H1 (cell line): Measurements from ENCODE around the gene CD226. TPM values are rescaled to one million over a fixed set of nuclear protein-coding genes. Genes with fewer than 3 reads are reported as not detected.

Experiments used
- CTCF ChIA-PET: fragments of 300-600 bp; sonication (Branson Sonifier 250); formaldehyde crosslinking; loops from one replicate; lab custom pipeline; 2021; ENCODE audit not compliant: partially characterized antibody; lab: Charles Lee
- POLR2A ChIA-PET: fragments of 300-600 bp; sonication (Branson Sonifier 250); formaldehyde crosslinking; loops from one replicate; lab custom pipeline; 2021; ENCODE audit warnings: inconsistent platforms; ENCODE audit not compliant: partially characterized antibody; lab: Charles Lee
- DNase-seq, 2 experiments: peaks; one replicate each; pipeline versions ENCODE4 v3.0.0 to v3.0.0-alpha.2; 2010 to 2022; ENCODE audit warnings: low spot score in 2 of 2, low read depth in 1 of 2, mixed read lengths in 1 of 2
- FAIRE-seq: peaks from 2 replicates; lab custom pipeline; 2011; peaks lifted over from hg19 to GRCh38; lab: Jason Lieb, UNC
- H2AFZ ChIP-seq: 2 replicates; pipeline ENCODE4 v1.8.1; 2012; ENCODE audit warnings: low read length, inconsistent platforms
- H2AK5ac ChIP-seq: 2 replicates; pipeline ENCODE4 v1.6.1; 2013; ENCODE audit warnings: low read depth, low read length
- H2BK120ac ChIP-seq: replicated peaks from 2 replicates; pipeline ENCODE3; 2013; ENCODE audit warnings: low read depth, low read length, inconsistent platforms
- H2BK12ac ChIP-seq: 2 replicates; pipeline ENCODE4 v1.6.1; 2013; ENCODE audit warnings: low read depth, low read length
- H2BK15ac ChIP-seq: 2 replicates; pipeline ENCODE4 v1.6.1; 2013; ENCODE audit warnings: low read length
- H2BK20ac ChIP-seq: 2 replicates; pipeline ENCODE4 v1.6.1; 2013; ENCODE audit warnings: low read length
- H2BK5ac ChIP-seq: 2 replicates; pipeline ENCODE4 v1.6.1; 2013; ENCODE audit warnings: low read depth, low read length
- H3K14ac ChIP-seq: 2 replicates; pipeline ENCODE4 v1.6.1; 2013; ENCODE audit warnings: inconsistent platforms; ENCODE audit not compliant: insufficient read length
- H3K18ac ChIP-seq: 2 replicates; pipeline ENCODE4 v1.6.1; 2013; ENCODE audit warnings: low read length; ENCODE audit errors: extremely low read depth
- H3K23ac ChIP-seq: 2 replicates; pipeline ENCODE4 v1.6.1; 2013; ENCODE audit warnings: inconsistent platforms; ENCODE audit not compliant: insufficient read length
- H3K23me2 ChIP-seq: 2 replicates; pipeline ENCODE4 v1.6.1; 2013; ENCODE audit warnings: low read depth, low read length
- H3K27ac ChIP-seq: 2 replicates; pipeline ENCODE4 v1.6.1; 2011; ENCODE audit warnings: low read depth, low read length, inconsistent platforms
- H3K27me3 ChIP-seq, 4 experiments: replicated peaks in 1 of 4; 1 replicate in 1 of 4; 2 replicates in 3 of 4; pipeline versions ENCODE4 v1.6.1 to v1.8.1; 2011 to 2013; ENCODE audit warnings: low read length in 3 of 4, mild to moderate bottlenecking in 3 of 4, inconsistent platforms in 2 of 4, mixed read lengths in 2 of 4, moderate library complexity in 1 of 4; ENCODE audit not compliant: control insufficient read depth in 3 of 4, insufficient read depth in 3 of 4; ENCODE audit errors: extremely low read depth in 1 of 4
- H3K36me3 ChIP-seq, 4 experiments: 2 replicates each; pipeline versions ENCODE4 v1.6.1 to v1.8.1; 2011 to 2013; ENCODE audit warnings: mild to moderate bottlenecking in 4 of 4, low read length in 3 of 4, moderate library complexity in 2 of 4, control low read depth in 1 of 4, inconsistent platforms in 1 of 4; ENCODE audit not compliant: insufficient read depth in 4 of 4, control insufficient read depth in 2 of 4
- H3K4ac ChIP-seq: replicated peaks from 2 replicates; pipeline ENCODE3; 2013; ENCODE audit warnings: low read length, low read depth, mixed read lengths, inconsistent platforms; ENCODE audit not compliant: insufficient read length
- H3K4me1 ChIP-seq, 4 experiments: replicated peaks in 1 of 4; 1 replicate in 1 of 4; 2 replicates in 3 of 4; pipeline versions ENCODE4 v1.6.1 to v1.8.1; 2011 to 2013; ENCODE audit warnings: low read length in 3 of 4, inconsistent platforms in 2 of 4, mixed read lengths in 1 of 4; ENCODE audit not compliant: insufficient read depth in 4 of 4, control insufficient read depth in 3 of 4
- H3K4me2 ChIP-seq, 2 experiments: 2 replicates each; pipeline versions ENCODE4 v1.6.1 to v1.8.1; 2011 to 2013; ENCODE audit warnings: low read depth in 2 of 2, low read length in 2 of 2, control low read depth in 1 of 2, inconsistent platforms in 1 of 2, mild to moderate bottlenecking in 1 of 2; ENCODE audit not compliant: insufficient read depth in 1 of 2
- H3K4me3 ChIP-seq, 4 experiments: fragments of 200-600, 300-600 bp in 1 of 4; sonication (generic), shearing (Covaris generic), sonication (Bioruptor Twin) in 1 of 4; 2 replicates each; pipeline versions ENCODE4 v1.5.1 to v1.8.1; 2011 to 2016; ENCODE audit warnings: low read length in 4 of 4, low read depth in 3 of 4, control low read depth in 2 of 4, inconsistent platforms in 2 of 4, mild to moderate bottlenecking in 2 of 4, mixed read lengths in 1 of 4, moderate library complexity in 1 of 4; ENCODE audit not compliant: insufficient read depth in 2 of 4; ENCODE audit errors: extremely low read depth in 1 of 4
- H3K56ac ChIP-seq: replicated peaks from 2 replicates; pipeline ENCODE3; 2013; ENCODE audit warnings: low read depth, mild to moderate bottlenecking, mixed read lengths, low read length, inconsistent platforms; ENCODE audit not compliant: insufficient read length
- H3K79me1 ChIP-seq: 2 replicates; pipeline ENCODE4 v1.6.1; 2013; ENCODE audit warnings: low read depth, low read length, control low read depth
- H3K79me2 ChIP-seq, 2 experiments: 2 replicates each; pipeline versions ENCODE4 v1.6.1 to v1.8.1; 2012 to 2013; ENCODE audit warnings: low read length in 2 of 2, mild to moderate bottlenecking in 2 of 2, inconsistent platforms in 1 of 2; ENCODE audit not compliant: insufficient read depth in 2 of 2, control insufficient read depth in 1 of 2
- H3K9ac ChIP-seq, 4 experiments: replicated peaks in 1 of 4; 1 replicate in 1 of 4; 2 replicates in 3 of 4; pipeline versions ENCODE4 v1.6.1 to v1.8.1; 2011 to 2013; ENCODE audit warnings: low read depth in 3 of 4, low read length in 3 of 4, control low read depth in 2 of 4, mild to moderate bottlenecking in 2 of 4, moderate library complexity in 2 of 4, inconsistent platforms in 1 of 4; ENCODE audit errors: extremely low read depth in 1 of 4
- H3K9me3 ChIP-seq, 2 experiments: 2 replicates each; pipeline versions ENCODE4 v1.6.1 to v1.8.1; 2012 to 2013; ENCODE audit warnings: mild to moderate bottlenecking in 2 of 2, moderate library complexity in 2 of 2, control low read depth in 1 of 2, inconsistent platforms in 1 of 2, low read depth in 1 of 2, low read length in 1 of 2, mixed read lengths in 1 of 2; ENCODE audit not compliant: insufficient read depth in 2 of 2
- H4K20me1 ChIP-seq, 2 experiments: replicated peaks in 1 of 2; 2 replicates each; pipeline versions ENCODE3 to v1.8.1; 2011 to 2013; ENCODE audit warnings: inconsistent platforms in 2 of 2, low read length in 2 of 2, mild to moderate bottlenecking in 1 of 2; ENCODE audit not compliant: insufficient read depth in 2 of 2, control insufficient read depth in 1 of 2
- H4K5ac ChIP-seq: 2 replicates; pipeline ENCODE4 v1.6.1; 2013; ENCODE audit warnings: low read length, low read depth, mixed read lengths, inconsistent platforms; ENCODE audit not compliant: insufficient read length
- H4K8ac ChIP-seq: 2 replicates; pipeline ENCODE4 v1.8.0; 2013; ENCODE audit warnings: mild to moderate bottlenecking, moderate library complexity, low read length, inconsistent platforms; ENCODE audit not compliant: insufficient read depth; ENCODE audit errors: extremely low read depth
- H4K91ac ChIP-seq: replicated peaks from 2 replicates; pipeline ENCODE3; 2013; ENCODE audit warnings: low read length, mixed read lengths, inconsistent platforms; ENCODE audit not compliant: insufficient read length
- SAP30 ChIP-seq: fragments of 300-600 bp; sonication (generic); IDR thresholded peaks from 2 replicates; pipeline ENCODE4 v1.7.1; 2012; ENCODE audit warnings: low read length, moderate library complexity, mild to moderate bottlenecking, inconsistent platforms; ENCODE audit not compliant: insufficient read depth, insufficient replicate concordance
- WGBS, 2 experiments: shearing (Covaris generic) in 1 of 2; methylation state at CpG; one replicate each; pipeline versions ENCODE4 v1.1.6 to v1.1.7; 2013 to 2015; ENCODE audit warnings: low lambda C conversion rate in 2 of 2, mixed read lengths in 2 of 2, inconsistent platforms in 1 of 2, low coverage in 1 of 2, missing lambda C conversion rate in 1 of 2; ENCODE audit not compliant: insufficient replicate concordance in 2 of 2, insufficient coverage in 1 of 2, insufficient read length in 1 of 2; ENCODE audit errors: extremely low coverage in 1 of 2, missing lambda C conversion rate in 1 of 2; 5-methylcytosine and 5-hydroxymethylcytosine counted together
- polyA plus RNA-seq, 7 experiments: library from polyadenylated mRNA; depleted of rRNA in 3 of 7; stranded (reverse) in 5 of 7; unstranded in 2 of 7; fragments of >200 nt in 5 of 7; fragments of 200-250 nt in 2 of 7; gene quantifications; 1 replicate in 5 of 7; 2 replicates in 1 of 7; 4 replicates in 1 of 7; pipeline versions ENCODE4 v1.2.1 to v1.2.3, GENCODE V29; 2011 to 2013; ENCODE audit warnings: missing spikeins in 2 of 7, mixed read lengths in 2 of 7
- total RNA-seq: library from RNA; stranded (reverse); fragmentation: NEBNext Ultra II Directional; extraction: Animal tissue kit (Norgen Biotek cat#: 25700); gene quantifications from 2 replicates; pipeline ENCODE4 v1.2.1, GENCODE V29; 2021

CD226 gene
- total and polyA plus RNA-seq, 2 of the 8 experiments (the other 6 are each of a cell fraction or from before 2014, with no cell fraction given) = not detected

DNA sequence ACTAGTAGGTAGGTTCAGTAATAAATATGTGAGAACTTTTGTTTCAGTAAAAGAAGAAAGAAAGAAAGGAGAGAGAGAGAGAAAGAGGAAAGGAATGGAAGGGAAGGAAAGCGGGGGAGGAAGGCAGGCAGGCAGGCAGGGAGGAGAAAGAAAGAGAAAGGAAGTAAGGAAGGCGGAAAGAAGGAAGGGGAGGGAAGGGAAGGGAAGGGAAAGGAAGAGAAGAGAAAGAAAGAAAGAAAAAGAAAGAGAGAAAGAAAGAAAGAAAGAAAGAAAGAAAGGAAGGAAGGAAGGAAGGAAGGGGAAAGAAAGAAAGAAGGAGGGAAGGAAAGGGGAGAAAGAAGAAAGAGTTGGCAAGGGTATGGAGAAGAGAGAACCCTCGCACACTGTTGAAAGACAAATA is 67.6 kb downstream of the CD226 start:
- ChIA-PET POLR2A (no interaction called here), CTCF (no interaction called here)
- no peak overlapping the region for H2AFZ ChIP-seq
- TF ChIP-seq SAP30 = no peak
- H3K4me2 ChIP-seq = no peak overlapping the region
- H2BK20ac ChIP-seq = 0 out of 2 replicates have a peak overlapping the region, but pooled peaks have one; percentile 98
- peaks cover 0 to 6% (median 3%) of the 10 kb centered on the region in 4 experiments; a peak in 3 of 7 replicates for H3K4me1 ChIP-seq
- H3K79me1 ChIP-seq = no peaks in the 10 kb centered on the region
- H3K9me3 ChIP-seq = no peaks in the 10 kb centered on the region
- no peak overlapping the region for H3K14ac ChIP-seq
- peak overlapping the region; percentile 94; the same call in 1 of the 2 replicates for H2BK12ac ChIP-seq
- H4K20me1 ChIP-seq = no peaks in the 10 kb centered on the region
- WGBS, 2 experiments = 89% methylated on average over 3 of the region's 3 CpGs; no CpG with 5 or more reads in 1 of the 2 experiments
- H2AK5ac ChIP-seq = no peak overlapping the region; the same call in 1 of the 2 replicates
- no peaks in the 10 kb centered on the region for H3K27me3 ChIP-seq
- no peak overlapping the region for H4K8ac ChIP-seq
- no peaks in the 10 kb centered on the region; the same call in 1 of the 2 replicates for H3K23me2 ChIP-seq
- H3K79me2 ChIP-seq = no peaks in the 10 kb centered on the region
- H3K23ac ChIP-seq = no peak overlapping the region
- H4K91ac ChIP-seq = no peak overlapping the region
- DNase-seq (no peak), FAIRE-seq (no peak)
- no peak overlapping the region for H3K27ac ChIP-seq
- H3K4ac ChIP-seq = no peak overlapping the region
- no peak overlapping the region for H3K4me3 ChIP-seq
- no peak overlapping the region for H4K5ac ChIP-seq
- no peak overlapping the region for H3K56ac ChIP-seq
- H3K18ac ChIP-seq = no peak overlapping the region
- H3K9ac ChIP-seq = no peak overlapping the region
- H2BK5ac ChIP-seq = peak overlapping the region; percentile 82
- H3K36me3 ChIP-seq = no peaks in the 10 kb centered on the region
- H2BK120ac ChIP-seq = no peak overlapping the region
- no peak overlapping the region for H2BK15ac ChIP-seq
